Uterus (tissue), 2 donors: ENCODE data around the gene CLRN1.
"Not testable (repeated sequence)": the region's sequence is repeated elsewhere in the genome, so short reads cannot be mapped to it uniquely, and the experiment has no call there.

Experiments
- CTCF ChIP-seq, 4 experiments: fragments of 200-600 bp in 2 of 4; fragments of 450-650 bp in 2 of 4; sonication (generic) in 2 of 4; IDR thresholded peaks; one replicate each; pipeline ENCODE4 v1.5.1; 2016 to 2019; ENCODE audit warnings: antibody characterized with exemption in 4 of 4, mild to moderate bottlenecking in 2 of 4, moderate library complexity in 1 of 4
- POLR2A ChIP-seq, 2 donors: fragments of 450-650 bp; IDR thresholded peaks; one replicate each; pipeline ENCODE4 v1.6.1; 2016; ENCODE audit warnings: antibody characterized with exemption in 2 of 2, mild to moderate bottlenecking in 1 of 2, moderate library complexity in 1 of 2

GRCh38 chr3:150988395-150988794 lies 15.9 kb upstream of the CLRN1 start:
- not testable (repeated sequence) for TF ChIP-seq CTCF, POLR2A (IDR thresholded peaks at IDR 0.05)
